Ascending aorta (tissue), 2 donors: ENCODE data around the gene TPT1. TPM values are rescaled to one million over a fixed set of nuclear protein-coding genes. Genes with fewer than 3 reads are reported as not detected.
A peak's percentile ranks its signal among the peaks of the same experiment; 100 is the strongest.

Experiments
- DNase-seq, 2 donors: peaks; one replicate each; pipeline ENCODE4 v3.0.0-alpha.2; 2019; ENCODE audit warnings: low spot score in 2 of 2
- H3K27ac ChIP-seq, 2 donors: fragments of 200-600 bp; sonication (generic); one replicate each; pipeline ENCODE4 v1.5.1; 2016 to 2017; ENCODE audit warnings: mild to moderate bottlenecking in 1 of 2
- H3K27me3 ChIP-seq: fragments of 200-600 bp; sonication (generic); one replicate; pipeline ENCODE4 v1.5.1; 2017
- H3K36me3 ChIP-seq, 2 donors: fragments of 200-600 bp; sonication (generic); one replicate each; pipeline ENCODE4 v1.5.1; 2016
- H3K4me1 ChIP-seq, 2 donors: fragments of 200-600 bp; sonication (generic); one replicate each; pipeline ENCODE4 v1.5.1; 2016 to 2017; ENCODE audit warnings: mild to moderate bottlenecking in 1 of 2
- H3K4me3 ChIP-seq, 2 donors: fragments of 200-600 bp; sonication (generic); one replicate each; pipeline ENCODE4 v1.5.1; 2016 to 2017; ENCODE audit warnings: mild to moderate bottlenecking in 1 of 2
- H3K9me3 ChIP-seq, 2 donors: fragments of 200-600 bp; sonication (generic); one replicate each; pipeline ENCODE4 v1.5.1; 2016
- CTCF ChIP-seq, 3 experiments: fragments of 200-600 bp in 2 of 3; fragments of 450-650 bp in 1 of 3; sonication (generic) in 2 of 3; IDR thresholded peaks; one replicate each; pipeline ENCODE4 v1.5.1; 2016 to 2019; ENCODE audit warnings: antibody characterized with exemption in 3 of 3, mild to moderate bottlenecking in 1 of 3, moderate library complexity in 1 of 3
- intact Hi-C: fragments of 100-400 bp; cut with DNase I; formaldehyde crosslinking; loops from one replicate; pipeline ENCODE4 v1.15.1; 2023
- total RNA-seq: library from RNA; depleted of rRNA; stranded (reverse); fragments of >200 nt; gene quantifications from one replicate; pipeline ENCODE4 v1.1.0, GENCODE V29; 2016

The TPT1 gene
- total RNA-seq, 1 donor from 2014 or later, result 2,079 TPM

DNA sequence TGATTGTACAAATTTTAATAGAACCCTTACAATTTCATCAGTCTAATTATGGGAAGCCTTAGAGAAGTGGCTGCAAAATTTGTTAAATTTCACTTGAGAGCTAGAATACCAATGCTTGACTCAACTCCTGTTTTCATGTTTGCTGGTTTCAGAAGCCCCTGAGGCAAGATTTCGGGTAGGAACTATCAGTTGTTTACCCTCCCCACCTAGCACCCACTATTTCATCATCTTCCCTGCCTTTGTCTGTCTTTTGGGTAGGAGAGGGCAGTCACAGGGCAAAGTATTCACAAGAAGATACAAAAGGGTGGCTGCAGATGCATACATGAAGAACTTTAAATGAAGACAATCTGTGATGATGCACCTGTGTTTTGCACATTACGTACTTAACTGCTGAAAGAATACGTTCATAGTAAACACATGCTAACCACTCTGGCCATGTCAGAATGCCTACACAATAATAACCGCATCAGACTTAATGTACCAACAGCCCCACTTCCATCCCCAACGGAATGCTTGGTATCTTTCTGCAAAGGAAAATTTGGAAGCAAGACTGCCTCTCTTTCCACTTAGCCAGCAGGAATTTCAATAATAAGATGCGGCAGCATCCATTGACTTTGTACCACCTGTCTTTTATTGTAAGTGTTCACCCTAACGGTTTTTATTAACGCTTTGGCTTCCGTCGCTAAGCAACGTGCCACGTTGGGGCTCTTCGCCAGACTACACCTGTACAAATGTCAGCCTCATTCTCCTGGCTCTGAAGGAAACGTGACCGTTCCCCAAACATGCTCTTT lies 30.4 kb downstream of the TPT1 start:
- no peak for TF ChIP-seq CTCF (IDR thresholded peaks at IDR 0.05)
- Histone ChIP-seq H3K27ac (no peak overlapping the region), H3K36me3 (no peaks in the 10 kb centered on the region), H3K9me3 (no peaks in the 10 kb centered on the region), H3K27me3 (no peaks in the 10 kb centered on the region), H3K4me1 (peaks cover 0 to 14% of the 10 kb centered on the region in 2 donors), H3K4me3 (peak overlapping the region; percentile 27 to 79)
- intact Hi-C loops, result loop anchor here (2.0 kb wide), 1 partner anchor 30 kb away; the partner anchor contains the start of gene TPT1
- DNase-seq, result no peak

DNA sequence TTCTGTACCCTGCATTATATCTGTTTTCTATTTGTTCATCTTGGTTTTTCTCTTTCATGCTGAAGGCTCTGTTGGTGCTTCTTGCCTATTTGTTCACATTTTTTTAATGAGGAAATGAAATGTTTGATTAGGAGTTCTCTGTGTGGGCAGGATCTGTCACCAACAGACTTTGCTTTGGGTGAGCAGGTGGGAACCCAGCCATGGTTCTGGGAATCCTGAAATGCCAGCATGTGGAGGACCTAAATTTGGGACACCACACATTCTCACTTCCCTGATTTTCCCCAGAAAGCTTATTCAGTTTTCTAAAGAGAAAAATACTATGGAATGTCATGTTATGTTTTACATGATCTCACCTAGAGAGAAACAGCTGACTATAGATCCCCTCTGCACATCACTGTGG lies 34.0 kb downstream of the TPT1 start:
- Histone ChIP-seq H3K27ac (no peak overlapping the region), H3K4me3 (no peak overlapping the region), H3K4me1 (peaks cover 0 to 14% of the 10 kb centered on the region in 2 donors), H3K27me3 (no peaks in the 10 kb centered on the region), H3K9me3 (no peaks in the 10 kb centered on the region), H3K36me3 (no peaks in the 10 kb centered on the region)
- intact Hi-C loops, result no loop called here
- no peak for TF ChIP-seq CTCF (IDR thresholded peaks at IDR 0.05)
- DNase-seq, result no peak

DNA sequence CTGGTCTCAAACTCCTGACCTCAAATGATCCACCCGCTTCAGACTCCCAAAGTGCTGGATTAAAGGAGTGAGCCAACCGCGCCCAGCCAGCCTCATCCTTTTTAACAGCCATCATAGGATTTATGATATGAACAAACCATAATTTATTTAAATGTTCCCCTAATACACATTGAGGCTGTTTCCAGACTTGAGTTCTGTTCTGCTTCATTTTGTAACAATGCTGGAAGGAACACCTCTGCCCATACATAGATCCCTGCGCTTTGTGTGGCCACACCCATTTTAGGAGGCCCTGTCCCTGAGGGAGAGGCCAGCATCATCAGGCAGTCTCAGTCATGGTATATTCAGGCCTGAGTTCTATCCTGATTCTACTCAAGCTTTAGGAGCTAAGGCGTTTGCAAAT lies 35.9 kb downstream of the TPT1 start:
- H3K27me3 ChIP-seq, result no peaks in the 10 kb centered on the region
- no peaks in the 10 kb centered on the region for H3K9me3 ChIP-seq
- no peak for TF ChIP-seq CTCF (IDR thresholded peaks at IDR 0.05)
- intact Hi-C loops, result no loop called here
- H3K4me3 ChIP-seq, result no peak overlapping the region
- H3K27ac ChIP-seq, result no peak overlapping the region
- DNase-seq, result no peak
- H3K4me1 ChIP-seq, result peaks cover 0 to 3% of the 10 kb centered on the region in 2 donors
- no peaks in the 10 kb centered on the region for H3K36me3 ChIP-seq

GRCh38 chr13:45303866-45304265 lies 37.1 kb downstream of the TPT1 start:
- Histone ChIP-seq H3K4me3 (no peak overlapping the region), H3K27ac (no peak overlapping the region), H3K27me3 (no peaks in the 10 kb centered on the region), H3K9me3 (no peaks in the 10 kb centered on the region), H3K4me1 (no peaks in the 10 kb centered on the region), H3K36me3 (no peaks in the 10 kb centered on the region)
- intact Hi-C loops, result no loop called here
- no peak for DNase-seq
- no peak for TF ChIP-seq CTCF (IDR thresholded peaks at IDR 0.05)

DNA sequence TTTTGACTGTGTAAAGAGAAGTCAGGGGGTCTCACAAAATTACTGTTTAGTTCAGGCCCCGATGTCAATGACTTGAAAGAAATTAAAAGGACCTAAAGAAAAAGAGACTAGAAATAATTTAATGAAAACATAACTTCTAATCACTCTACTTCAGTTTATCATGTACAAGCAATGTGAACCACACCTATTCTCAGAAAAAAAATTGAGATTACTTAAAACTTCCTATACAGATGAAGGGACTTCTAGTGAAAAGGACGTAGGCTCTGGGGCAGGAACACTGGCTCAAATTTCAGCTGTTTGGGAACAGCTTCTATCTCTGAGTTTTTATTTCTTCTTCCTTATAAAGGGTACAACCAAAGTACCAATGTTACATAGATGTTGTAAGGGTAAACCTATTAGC lies 38.0 kb downstream of the TPT1 start:
- intact Hi-C loops, result no loop called here
- Histone ChIP-seq H3K4me3 (no peak overlapping the region), H3K4me1 (no peaks in the 10 kb centered on the region), H3K27ac (no peak overlapping the region), H3K27me3 (no peaks in the 10 kb centered on the region), H3K9me3 (no peaks in the 10 kb centered on the region), H3K36me3 (no peaks in the 10 kb centered on the region)
- TF ChIP-seq CTCF (IDR thresholded peaks at IDR 0.05), result no peak
- DNase-seq, result no peak
